CD14-positive monocyte (primary cell): ENCODE results near the gene KIAA0319L. TPM values are rescaled to one million over a fixed set of nuclear protein-coding genes. Genes with fewer than 3 reads are reported as not detected.

Experiments used
- DNase-seq, 3 donors: peaks; one replicate each; pipeline ENCODE4 v3.0.0-alpha.2; 2011 to 2022
- H2AFZ ChIP-seq: 2 replicates; pipeline ENCODE4 v1.6.0; 2012; ENCODE audit warnings: mild to moderate bottlenecking, low read depth, low read length, inconsistent platforms; ENCODE audit not compliant: insufficient read depth, poor library complexity, severe bottlenecking
- H3K27ac ChIP-seq, 2 donors: 1 replicate in 1 of 2; 2 replicates in 1 of 2; pipeline ENCODE4 v1.5.1; 2012 to 2013; ENCODE audit warnings: low read length in 2 of 2, control low read depth in 1 of 2, inconsistent platforms in 1 of 2, low read depth in 1 of 2, mild to moderate bottlenecking in 1 of 2
- H3K27me3 ChIP-seq, 2 donors: one replicate each; pipeline versions ENCODE4 v1.6.0 to v1.6.1; 2011 to 2013; ENCODE audit warnings: low read length in 2 of 2; ENCODE audit not compliant: control insufficient read depth in 2 of 2, insufficient read depth in 2 of 2
- H3K36me3 ChIP-seq, 2 donors: replicated peaks in 1 of 2; 1 replicate in 1 of 2; 2 replicates in 1 of 2; pipeline versions ENCODE4 v1.5.1 to v1.6.1; 2012 to 2013; ENCODE audit warnings: low read length in 2 of 2, control low read depth in 1 of 2, inconsistent platforms in 1 of 2, mild to moderate bottlenecking in 1 of 2; ENCODE audit not compliant: insufficient read depth in 2 of 2, control insufficient read depth in 1 of 2
- H3K4me1 ChIP-seq, 2 donors: 1 replicate in 1 of 2; 2 replicates in 1 of 2; pipeline versions ENCODE4 v1.5.1 to v1.6.1; 2012 to 2013; ENCODE audit warnings: low read length in 2 of 2, control low read depth in 1 of 2, inconsistent platforms in 1 of 2, mild to moderate bottlenecking in 1 of 2, moderate library complexity in 1 of 2; ENCODE audit not compliant: insufficient read depth in 2 of 2, control insufficient read depth in 1 of 2
- H3K4me2 ChIP-seq: replicated peaks from 2 replicates; pipeline ENCODE3; 2012; ENCODE audit warnings: low read length, moderate library complexity, mild to moderate bottlenecking; ENCODE audit not compliant: poor library complexity, severe bottlenecking; ENCODE audit errors: extremely low read depth
- H3K4me3 ChIP-seq, 3 experiments: fragments of 200-600 bp in 1 of 3; sonication (generic) in 1 of 3; replicated peaks in 1 of 3; 1 replicate in 2 of 3; 2 replicates in 1 of 3; pipeline ENCODE4 v1.5.1; 2011 to 2013; ENCODE audit warnings: low read length in 3 of 3, mild to moderate bottlenecking in 3 of 3, control low read depth in 2 of 3, low read depth in 2 of 3, inconsistent platforms in 1 of 3, moderate library complexity in 1 of 3
- H3K79me2 ChIP-seq: 2 replicates; pipeline ENCODE4 v1.6.0; 2012; ENCODE audit warnings: mild to moderate bottlenecking, control low read depth, inconsistent platforms, low read length, moderate library complexity; ENCODE audit not compliant: insufficient read depth
- H3K9ac ChIP-seq: 2 replicates; pipeline ENCODE4 v1.6.0; 2017; ENCODE audit warnings: low read length, mild to moderate bottlenecking; ENCODE audit not compliant: insufficient read depth, poor library complexity, severe bottlenecking
- H3K9me3 ChIP-seq, 2 donors: replicated peaks in 1 of 2; 1 replicate in 1 of 2; 2 replicates in 1 of 2; pipeline versions ENCODE4 v1.5.1 to v1.6.1; 2012 to 2013; ENCODE audit warnings: low read length in 2 of 2, control low read depth in 1 of 2; ENCODE audit not compliant: control insufficient read depth in 1 of 2, insufficient read depth in 1 of 2
- H4K20me1 ChIP-seq: 2 replicates; pipeline ENCODE4 v1.6.0; 2012; ENCODE audit warnings: mild to moderate bottlenecking, low read length, control low read depth, moderate library complexity; ENCODE audit not compliant: insufficient read depth
- H3K27ac Mint-ChIP-seq, 7 donors: one replicate each; pipeline ENCODE4 v1.8.0; 2020; ENCODE audit warnings: mild to moderate bottlenecking in 7 of 7, mixed read lengths in 7 of 7, moderate library complexity in 6 of 7, inconsistent platforms in 2 of 7
- H3K27me3 Mint-ChIP-seq, 3 donors: one replicate each; pipeline ENCODE4 v1.8.0; 2021 to 2022; ENCODE audit warnings: low read depth in 3 of 3, mild to moderate bottlenecking in 3 of 3, mixed read lengths in 3 of 3, moderate library complexity in 3 of 3, inconsistent platforms in 1 of 3
- H3K36me3 Mint-ChIP-seq, 2 donors: one replicate each; pipeline ENCODE4 v1.8.0; 2020; ENCODE audit warnings: mixed read lengths in 2 of 2, inconsistent platforms in 1 of 2, mild to moderate bottlenecking in 1 of 2
- H3K4me1 Mint-ChIP-seq: one replicate; pipeline ENCODE4 v1.8.0; 2020; ENCODE audit warnings: mild to moderate bottlenecking, mixed read lengths
- H3K4me3 Mint-ChIP-seq, 2 donors: one replicate each; pipeline ENCODE4 v1.8.0; 2020; ENCODE audit warnings: mild to moderate bottlenecking in 2 of 2, mixed read lengths in 2 of 2, moderate library complexity in 1 of 2
- H3K9me3 Mint-ChIP-seq, 7 donors: one replicate each; pipeline ENCODE4 v1.8.0; 2020 to 2022; ENCODE audit warnings: mixed read lengths in 7 of 7, mild to moderate bottlenecking in 6 of 7, moderate library complexity in 6 of 7, inconsistent platforms in 2 of 7
- WGBS: methylation state at CpG from one replicate; pipeline ENCODE4 v1.1.5; 2013; ENCODE audit warnings: missing lambda C conversion rate; ENCODE audit not compliant: insufficient coverage; 5-methylcytosine and 5-hydroxymethylcytosine counted together
- intact Hi-C, 2 donors: fragments of 100-400 bp; cut with micrococcal nuclease; formaldehyde crosslinking; loops; one replicate each; pipeline versions ENCODE4 v1.15.0 to v1.15.1; 2023
- polyA plus RNA-seq, 3 donors: library from polyadenylated mRNA; depleted of rRNA in 1 of 3; unstranded in 2 of 3; stranded (reverse) in 1 of 3; fragments of 300-500 nt in 2 of 3; fragments of >200 nt in 1 of 3; fragmentation: Illumina TruSeq in 2 of 3; gene quantifications; 1 replicate in 2 of 3; 2 replicates in 1 of 3; pipeline ENCODE4 v1.2.3, GENCODE V29; 2012 to 2021
- TF ChIP-seq, protein P1 (sequence below): fragments of 200-600 bp; IDR thresholded peaks from one replicate; pipeline ENCODE4 v1.8.0; 2022; ENCODE audit warnings: antibody characterized with exemption, mild to moderate bottlenecking

The KIAA0319L gene
- polyA plus RNA-seq, 3 donors: 20.6 to 75.3 (median 28.6) TPM

GRCh38 chr1:35502242-35502641 lies 55.0 kb downstream of the KIAA0319L start:
- TF ChIP-seq, protein P1, sequence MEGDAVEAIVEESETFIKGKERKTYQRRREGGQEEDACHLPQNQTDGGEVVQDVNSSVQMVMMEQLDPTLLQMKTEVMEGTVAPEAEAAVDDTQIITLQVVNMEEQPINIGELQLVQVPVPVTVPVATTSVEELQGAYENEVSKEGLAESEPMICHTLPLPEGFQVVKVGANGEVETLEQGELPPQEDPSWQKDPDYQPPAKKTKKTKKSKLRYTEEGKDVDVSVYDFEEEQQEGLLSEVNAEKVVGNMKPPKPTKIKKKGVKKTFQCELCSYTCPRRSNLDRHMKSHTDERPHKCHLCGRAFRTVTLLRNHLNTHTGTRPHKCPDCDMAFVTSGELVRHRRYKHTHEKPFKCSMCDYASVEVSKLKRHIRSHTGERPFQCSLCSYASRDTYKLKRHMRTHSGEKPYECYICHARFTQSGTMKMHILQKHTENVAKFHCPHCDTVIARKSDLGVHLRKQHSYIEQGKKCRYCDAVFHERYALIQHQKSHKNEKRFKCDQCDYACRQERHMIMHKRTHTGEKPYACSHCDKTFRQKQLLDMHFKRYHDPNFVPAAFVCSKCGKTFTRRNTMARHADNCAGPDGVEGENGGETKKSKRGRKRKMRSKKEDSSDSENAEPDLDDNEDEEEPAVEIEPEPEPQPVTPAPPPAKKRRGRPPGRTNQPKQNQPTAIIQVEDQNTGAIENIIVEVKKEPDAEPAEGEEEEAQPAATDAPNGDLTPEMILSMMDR: no peak
- 92% methylated on average over 1 of the region's 2 CpGs for WGBS
- H3K79me2 ChIP-seq: no peaks in the 10 kb centered on the region
- peak overlapping the region in 1 of 7 donors; percentile 13 for H3K27ac Mint-ChIP-seq
- no peak overlapping the region for H3K4me3 Mint-ChIP-seq
- H3K9me3 Mint-ChIP-seq: peaks cover 0 to 7% (median 4%) of the 10 kb centered on the region in 7 donors
- H3K4me3 ChIP-seq: no peak overlapping the region
- no peak overlapping the region for H3K27ac ChIP-seq
- H3K4me1 Mint-ChIP-seq: peaks cover 12% of the 10 kb centered on the region
- intact Hi-C loops: no loop called here
- peaks cover 17 to 42% of the 10 kb centered on the region in 2 donors for H3K36me3 ChIP-seq
- H3K27me3 ChIP-seq: no peaks in the 10 kb centered on the region
- DNase-seq: no peak
- H3K36me3 Mint-ChIP-seq: peaks cover 31 to 53% of the 10 kb centered on the region in 2 donors
- H3K9ac ChIP-seq: no peak overlapping the region
- H2AFZ ChIP-seq: no peak overlapping the region
- H4K20me1 ChIP-seq: peaks cover 4% of the 10 kb centered on the region
- H3K4me2 ChIP-seq: no peak overlapping the region
- H3K4me1 ChIP-seq: no peaks in the 10 kb centered on the region
- H3K9me3 ChIP-seq: no peaks in the 10 kb centered on the region
- no peaks in the 10 kb centered on the region for H3K27me3 Mint-ChIP-seq

GRCh38 chr1:35500439-35500838 lies 56.8 kb downstream of the KIAA0319L start:
- no peak for DNase-seq
- Histone ChIP-seq H4K20me1 (no peaks in the 10 kb centered on the region), H3K27me3 (no peaks in the 10 kb centered on the region), H3K36me3 (peaks cover 5 to 24% of the 10 kb centered on the region in 2 donors), H3K79me2 (no peaks in the 10 kb centered on the region), H3K9me3 (no peaks in the 10 kb centered on the region), H3K4me2 (no peak overlapping the region), H3K4me3 (no peak overlapping the region), H2AFZ (no peak overlapping the region), H3K4me1 (no peaks in the 10 kb centered on the region), H3K9ac (no peak overlapping the region), H3K27ac (no peak overlapping the region)
- Mint-ChIP-seq H3K27ac (no peak overlapping the region), H3K27me3 (no peaks in the 10 kb centered on the region), H3K36me3 (peaks cover 17 to 46% of the 10 kb centered on the region in 2 donors), H3K4me1 (peaks cover 4% of the 10 kb centered on the region), H3K4me3 (no peak overlapping the region), H3K9me3 (peaks cover 0 to 7% (median 4%) of the 10 kb centered on the region in 7 donors)
- TF ChIP-seq, protein P1: no peak
- intact Hi-C loops: no loop called here
- 80% methylated on average over 1 of the region's 2 CpGs for WGBS
